SJCRH30 (cell line): ENCODE measurements around the gene GRHL1. TPM values are rescaled to one million over a fixed set of nuclear protein-coding genes. Genes with fewer than 3 reads are reported as not detected.

Experiments
- DNase-seq, 2 experiments: peaks; one replicate each; pipeline ENCODE4 v3.0.0-alpha.2; 2015 to 2020
- H3K27ac ChIP-seq: fragments of 250-450 bp; sonication (Bioruptor Pico); 2 replicates; pipeline ENCODE4 v1.5.1; 2020; ENCODE audit warnings: mild to moderate bottlenecking, moderate library complexity
- H3K27me3 ChIP-seq: fragments of 250-450 bp; sonication (Bioruptor Pico); 2 replicates; pipeline ENCODE4 v1.5.1; 2020; ENCODE audit warnings: mild to moderate bottlenecking, moderate library complexity
- H3K36me3 ChIP-seq: fragments of 250-450 bp; sonication (Bioruptor Pico); 2 replicates; pipeline ENCODE4 v1.5.1; 2020; ENCODE audit warnings: mild to moderate bottlenecking, moderate library complexity
- H3K4me1 ChIP-seq: fragments of 250-450 bp; sonication (Bioruptor Pico); 2 replicates; pipeline ENCODE4 v1.5.1; 2020; ENCODE audit warnings: mild to moderate bottlenecking, moderate library complexity
- H3K4me3 ChIP-seq: fragments of 250-450 bp; sonication (Bioruptor Pico); 2 replicates; pipeline ENCODE4 v1.5.1; 2020; ENCODE audit warnings: mild to moderate bottlenecking, moderate library complexity
- H3K9me3 ChIP-seq: fragments of 250-450 bp; sonication (Bioruptor Pico); replicated peaks from 2 replicates; pipeline ENCODE4 v1.5.1; 2020; ENCODE audit warnings: mild to moderate bottlenecking, moderate library complexity
- total RNA-seq: library from RNA; depleted of rRNA; stranded (reverse); fragments of >200 nt; shearing (Covaris generic); gene quantifications from 2 replicates; pipeline ENCODE4 v1.2.3, GENCODE V29; 2014

Gene GRHL1
- total RNA-seq, 1 experiment from 2014 or later: 0.79 TPM

- H3K36me3 ChIP-seq: no peaks in the 10 kb centered on the region
- no peaks in the 10 kb centered on the region for H3K27me3 ChIP-seq
- H3K4me3 ChIP-seq: no peak overlapping the region
- peaks cover 2% of the 10 kb centered on the region; the same call in 1 of the 2 replicates for H3K9me3 ChIP-seq
- H3K27ac ChIP-seq: no peak overlapping the region
- H3K4me1 ChIP-seq: peaks cover 7% of the 10 kb centered on the region; the same call in 1 of the 2 replicates
- no peak for DNase-seq
Observed at GRCh38 chr2:10034333-10035052, 83.0 kb downstream of the GRHL1 start.

GRCh38 chr2:10035053-10035422 is 83.5 kb downstream of the GRHL1 start:
- H3K36me3 ChIP-seq: no peaks in the 10 kb centered on the region
- peaks cover 2% of the 10 kb centered on the region; the same call in 1 of the 2 replicates for H3K9me3 ChIP-seq
- H3K4me1 ChIP-seq: peaks cover 2% of the 10 kb centered on the region; the same call in 1 of the 2 replicates
- H3K27me3 ChIP-seq: no peaks in the 10 kb centered on the region; the same call in 1 of the 2 replicates
- H3K4me3 ChIP-seq: no peak overlapping the region
- no peak for DNase-seq
- H3K27ac ChIP-seq: no peak overlapping the region

GRCh38 chr2:10035633-10036032 is 84.1 kb downstream of the GRHL1 start:
- Histone ChIP-seq H3K36me3 (no peaks in the 10 kb centered on the region), H3K9me3 (peaks cover 2% of the 10 kb centered on the region; the same call in 1 of the 2 replicates), H3K4me3 (no peak overlapping the region), H3K4me1 (no peaks in the 10 kb centered on the region), H3K27me3 (peaks cover 2% of the 10 kb centered on the region; the same call in 1 of the 2 replicates), H3K27ac (no peak overlapping the region)
- DNase-seq: no peak

GRCh38 chr2:10036095-10036884 is 84.8 kb downstream of the GRHL1 start:
- Histone ChIP-seq H3K27ac (no peak overlapping the region), H3K27me3 (peaks cover 8% of the 10 kb centered on the region; the same call in 1 of the 2 replicates), H3K4me3 (no peak overlapping the region), H3K4me1 (no peaks in the 10 kb centered on the region), H3K36me3 (no peaks in the 10 kb centered on the region), H3K9me3 (peaks cover 2% of the 10 kb centered on the region; the same call in 1 of the 2 replicates)
- DNase-seq: no peak

- Histone ChIP-seq H3K27ac (no peak overlapping the region), H3K4me3 (no peak overlapping the region), H3K36me3 (no peaks in the 10 kb centered on the region), H3K27me3 (peaks cover 8% of the 10 kb centered on the region; the same call in 1 of the 2 replicates), H3K9me3 (peaks cover 2% of the 10 kb centered on the region; the same call in 1 of the 2 replicates), H3K4me1 (no peaks in the 10 kb centered on the region)
- DNase-seq: no peak
Observed at GRCh38 chr2:10038123-10038522, 86.6 kb downstream of the GRHL1 start.

GRCh38 chr2:10038716-10039115 is 87.2 kb downstream of the GRHL1 start:
- Histone ChIP-seq H3K36me3 (no peaks in the 10 kb centered on the region), H3K27me3 (peaks cover 8% of the 10 kb centered on the region; the same call in 1 of the 2 replicates), H3K9me3 (peaks cover 2% of the 10 kb centered on the region; the same call in 1 of the 2 replicates), H3K27ac (no peak overlapping the region), H3K4me3 (no peak overlapping the region), H3K4me1 (no peaks in the 10 kb centered on the region)
- DNase-seq: no peak

- no peak overlapping the region for H3K27ac ChIP-seq
- H3K4me1 ChIP-seq: no peaks in the 10 kb centered on the region
- H3K9me3 ChIP-seq: peaks cover 2% of the 10 kb centered on the region; the same call in 1 of the 2 replicates
- no peaks in the 10 kb centered on the region for H3K36me3 ChIP-seq
- no peak overlapping the region for H3K4me3 ChIP-seq
- H3K27me3 ChIP-seq: peaks cover 8% of the 10 kb centered on the region; the same call in 1 of the 2 replicates
- DNase-seq: no peak
Observed at GRCh38 chr2:10039658-10040410, 88.3 kb downstream of the GRHL1 start.

GRCh38 chr2:10041711-10042110 is 90.2 kb downstream of the GRHL1 start:
- Histone ChIP-seq H3K27me3 (peaks cover 8% of the 10 kb centered on the region; the same call in 1 of the 2 replicates), H3K4me1 (no peaks in the 10 kb centered on the region), H3K27ac (no peak overlapping the region), H3K9me3 (peaks cover 2% of the 10 kb centered on the region; the same call in 1 of the 2 replicates), H3K36me3 (no peaks in the 10 kb centered on the region), H3K4me3 (no peak overlapping the region)
- no peak for DNase-seq

- H3K27ac ChIP-seq: no peak overlapping the region
- peaks cover 8% of the 10 kb centered on the region; the same call in 1 of the 2 replicates for H3K27me3 ChIP-seq
- no peak overlapping the region for H3K4me3 ChIP-seq
- no peak for DNase-seq
- peaks cover 2% of the 10 kb centered on the region; the same call in 1 of the 2 replicates for H3K9me3 ChIP-seq
- H3K4me1 ChIP-seq: no peaks in the 10 kb centered on the region
- H3K36me3 ChIP-seq: no peaks in the 10 kb centered on the region
Observed at GRCh38 chr2:10042301-10043161, 91.0 kb downstream of the GRHL1 start.

GRCh38 chr2:10043256-10043905 is 91.9 kb downstream of the GRHL1 start, which contains the start of gene KLF11:
TSS of gene KLF11 (plus strand) at chr2:10043550. CDS start at chr2:10043717, 167 bp downstream.
- H3K4me1 ChIP-seq: no peaks in the 10 kb centered on the region
- H3K36me3 ChIP-seq: no peaks in the 10 kb centered on the region
- no peak within 1 kb of the TSS for H3K27ac ChIP-seq
- peaks cover 2% of the 10 kb centered on the region; the same call in 1 of the 2 replicates for H3K9me3 ChIP-seq
- no peak within 1 kb of the TSS for H3K4me3 ChIP-seq
- no peak for DNase-seq
- peaks cover 8% of the 10 kb centered on the region; the same call in 1 of the 2 replicates for H3K27me3 ChIP-seq

GRCh38 chr2:10043906-10044601 is 92.6 kb downstream of the GRHL1 start:
- H3K4me1 ChIP-seq: no peaks in the 10 kb centered on the region
- H3K27ac ChIP-seq: no peak overlapping the region

GRCh38 chr2:10045561-10046355 is 94.3 kb downstream of the GRHL1 start:
- H3K4me1 ChIP-seq: no peaks in the 10 kb centered on the region
- no peak for DNase-seq
- no peaks in the 10 kb centered on the region for H3K9me3 ChIP-seq
- H3K36me3 ChIP-seq: no peaks in the 10 kb centered on the region
- H3K4me3 ChIP-seq: no peak overlapping the region
- H3K27ac ChIP-seq: no peak overlapping the region
- H3K27me3 ChIP-seq: peaks cover 5% of the 10 kb centered on the region; the same call in 1 of the 2 replicates

More at GRCh38 chr2:10043906-10044601, 92.6 kb downstream of the GRHL1 start:
- Histone ChIP-seq H3K27me3 (peaks cover 8% of the 10 kb centered on the region; the same call in 1 of the 2 replicates), H3K9me3 (peaks cover 2% of the 10 kb centered on the region; the same call in 1 of the 2 replicates), H3K4me3 (no peak overlapping the region), H3K36me3 (no peaks in the 10 kb centered on the region)
- no peak for DNase-seq
